SK-N-MC (cell line): ENCODE measurements around the gene DSC1.

Experiments used
- EZH2 ChIP-seq: fragments of 200-600 bp; sonication (generic); IDR thresholded peaks from one replicate; pipeline ENCODE4 v1.6.1; 2017; ENCODE audit warnings: antibody characterized with exemption
- POLR2AphosphoS5 ChIP-seq: IDR thresholded peaks from 2 replicates; pipeline ENCODE4 v1.6.1; 2012; ENCODE audit warnings: mild to moderate bottlenecking, low read depth, low read length, borderline replicate concordance

DNA sequence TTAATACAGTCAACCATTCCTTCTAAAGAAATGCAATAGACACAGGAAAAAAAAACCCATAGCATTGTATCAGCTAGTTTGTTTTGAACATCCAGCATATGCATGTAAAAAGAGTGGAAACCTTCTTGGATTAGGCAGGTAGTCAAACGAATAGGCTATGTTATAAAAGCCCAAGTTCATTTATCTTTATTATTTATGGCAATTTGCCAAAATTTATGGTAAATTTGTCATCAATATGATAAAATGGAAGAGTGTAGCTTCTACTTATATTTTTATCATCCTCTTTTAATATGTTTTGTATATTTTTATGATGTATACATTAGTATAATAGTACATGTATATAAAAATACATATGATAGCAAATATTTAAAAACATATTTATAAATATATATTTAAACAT is 23.9 kb downstream of the DSC1 start:
- TF ChIP-seq EZH2 = no peak
- no peak for TF ChIP-seq POLR2AphosphoS5
